Tibial artery (tissue), 4 donors: ENCODE results near the gene LRRC10B.

Source experiments
- DNase-seq, 2 donors: peaks; one replicate each; pipeline ENCODE4 v3.0.0-alpha.2; 2019
- H3K27ac ChIP-seq, 2 donors: fragments of 200-600 bp; sonication (generic) in 1 of 2; 1 replicate in 1 of 2; 2 replicates in 1 of 2; pipeline ENCODE4 v1.5.1; 2018 to 2019; ENCODE audit warnings: mild to moderate bottlenecking in 1 of 2
- H3K27me3 ChIP-seq, 2 donors: fragments of 200-600 bp; sonication (generic) in 1 of 2; one replicate each; pipeline versions ENCODE4 v1.5.1 to v1.6.0; 2016 to 2019
- H3K36me3 ChIP-seq, 3 donors: fragments of 200-600 bp; sonication (generic) in 2 of 3; one replicate each; pipeline ENCODE4 v1.5.1; 2016 to 2019; ENCODE audit warnings: mild to moderate bottlenecking in 2 of 3
- H3K4me1 ChIP-seq, 4 donors: fragments of 200-600 bp; sonication (generic) in 2 of 4; 1 replicate in 3 of 4; 2 replicates in 1 of 4; pipeline ENCODE4 v1.5.1; 2016 to 2019
- H3K4me3 ChIP-seq, 2 donors: fragments of 200-600 bp; sonication (generic) in 1 of 2; 1 replicate in 1 of 2; 2 replicates in 1 of 2; pipeline ENCODE4 v1.5.1; 2018 to 2019; ENCODE audit warnings: mild to moderate bottlenecking in 2 of 2
- H3K9me3 ChIP-seq, 3 donors: fragments of 200-600 bp; sonication (generic) in 1 of 3; one replicate each; pipeline ENCODE4 v1.5.1; 2016 to 2019
- CTCF ChIP-seq, 2 experiments: fragments of 200-600 bp in 1 of 2; fragments of 450-650 bp in 1 of 2; IDR thresholded peaks; one replicate each; pipeline ENCODE4 v1.5.1; 2017 to 2019; ENCODE audit warnings: antibody characterized with exemption in 2 of 2, mild to moderate bottlenecking in 1 of 2, moderate library complexity in 1 of 2
- intact Hi-C: fragments of 100-400 bp; cut with DNase I; formaldehyde crosslinking; loops from one replicate; pipeline ENCODE4 v1.15.0; 2023; ENCODE audit warnings: low total_unique reads

LRRC10B gene

DNA sequence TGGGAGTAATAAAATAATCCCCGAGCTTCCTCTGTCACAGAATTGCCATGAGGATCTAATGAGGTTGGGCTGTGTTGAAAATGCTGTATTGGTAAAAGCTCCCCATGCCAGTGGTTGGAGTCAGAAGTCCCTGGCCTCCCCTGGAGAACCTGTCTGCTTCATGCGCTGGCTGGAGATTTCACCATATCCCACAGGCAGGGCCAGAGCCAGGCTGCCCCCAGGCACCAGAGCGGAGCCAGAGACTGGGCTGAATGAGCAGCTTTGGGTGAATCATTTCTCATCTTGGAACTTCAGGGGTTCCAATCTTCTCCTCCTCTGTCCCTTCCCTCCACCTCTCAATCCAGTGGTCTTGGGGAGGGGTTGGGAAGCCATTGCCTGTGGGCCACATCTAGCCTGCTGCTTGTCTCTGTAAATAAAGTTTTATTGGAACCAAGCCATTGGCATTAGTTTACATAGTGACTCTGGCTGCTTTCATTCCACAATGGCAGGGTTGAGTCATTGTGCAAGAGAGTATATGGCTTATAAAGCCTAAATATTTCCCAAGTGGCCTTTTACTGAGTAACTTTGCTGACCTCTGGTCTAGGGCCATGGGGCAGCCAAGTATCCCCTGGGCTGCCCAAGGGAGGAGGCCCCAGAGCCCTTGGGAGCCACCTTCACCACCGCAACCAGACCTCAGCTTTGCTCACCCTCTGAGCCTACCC lies 35.2 kb downstream of the LRRC10B start:
- H3K27me3 ChIP-seq = peaks cover 0 to 74% of the 10 kb centered on the region in 2 donors
- no peaks in the 10 kb centered on the region for H3K36me3 ChIP-seq
- intact Hi-C loops = no loop called here
- H3K4me3 ChIP-seq = no peak overlapping the region
- peaks cover 0 to 5% (median 0%) of the 10 kb centered on the region in 4 donors for H3K4me1 ChIP-seq
- no peak for TF ChIP-seq CTCF (IDR thresholded peaks at IDR 0.05)
- no peaks in the 10 kb centered on the region for H3K9me3 ChIP-seq
- H3K27ac ChIP-seq = no peak overlapping the region
- DNase-seq = no peak

DNA sequence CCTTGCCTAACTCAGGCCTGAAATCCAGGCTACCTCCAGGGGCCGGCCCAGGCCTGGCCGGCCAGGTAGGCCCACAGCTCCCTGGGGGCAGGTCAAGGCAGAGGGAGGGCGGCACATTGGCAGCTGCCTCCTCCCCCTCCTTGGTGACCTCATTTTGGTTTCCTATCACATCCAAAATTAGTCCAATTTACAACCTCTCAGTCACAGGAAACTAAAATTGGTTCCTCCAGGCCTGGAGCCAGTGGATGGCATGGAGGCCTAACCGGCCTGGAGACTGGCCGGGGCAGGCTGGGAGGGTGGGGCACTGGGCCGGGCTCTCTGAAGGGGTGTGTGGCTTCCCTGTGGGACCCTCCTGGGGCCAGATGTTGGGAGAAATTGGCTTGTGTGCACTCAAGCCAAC lies 35.9 kb downstream of the LRRC10B start:
- Histone ChIP-seq H3K4me1 (peaks cover 0 to 5% (median 0%) of the 10 kb centered on the region in 4 donors), H3K27ac (no peak overlapping the region), H3K9me3 (no peaks in the 10 kb centered on the region), H3K27me3 (peaks cover 0 to 74% of the 10 kb centered on the region in 2 donors), H3K36me3 (no peaks in the 10 kb centered on the region), H3K4me3 (no peak overlapping the region)
- no peak for DNase-seq
- intact Hi-C loops = no loop called here
- no peak for TF ChIP-seq CTCF (IDR thresholded peaks at IDR 0.05)

- Histone ChIP-seq H3K4me1 (peaks cover 0 to 5% (median 0%) of the 10 kb centered on the region in 4 donors), H3K27me3 (peaks cover 0 to 75% of the 10 kb centered on the region in 2 donors), H3K9me3 (no peaks in the 10 kb centered on the region), H3K4me3 (no peak overlapping the region), H3K36me3 (no peaks in the 10 kb centered on the region), H3K27ac (no peak overlapping the region)
- DNase-seq = no peak
- intact Hi-C loops = no loop called here
- TF ChIP-seq CTCF (IDR thresholded peaks at IDR 0.05) = no peak
Measured at GRCh38 chr11:61545341-61545740, 36.8 kb downstream of the LRRC10B start.

DNA sequence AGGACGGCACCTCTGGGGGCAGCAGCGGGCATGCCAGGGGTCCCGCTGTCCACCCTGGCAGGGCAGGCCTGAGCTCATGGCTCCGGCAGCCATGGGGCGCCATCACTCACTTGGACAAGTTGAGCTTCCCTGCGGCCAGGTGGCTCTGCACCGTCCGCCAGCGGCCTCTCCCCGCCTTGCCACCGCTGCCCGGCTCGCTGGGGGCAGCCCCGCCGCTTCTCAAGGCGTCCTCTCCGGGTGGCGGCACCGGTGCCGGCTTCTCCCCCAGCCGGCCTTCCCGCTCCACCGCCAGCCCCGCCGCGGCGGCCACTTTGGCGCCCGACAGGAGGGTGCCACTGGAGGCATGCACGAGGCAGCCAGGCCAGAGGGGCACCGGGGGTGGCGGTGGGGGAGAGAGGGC lies 37.4 kb downstream of the LRRC10B start:
- Histone ChIP-seq H3K4me3 (no peak overlapping the region), H3K27ac (no peak overlapping the region), H3K4me1 (peaks cover 0 to 5% (median 0%) of the 10 kb centered on the region in 4 donors), H3K27me3 (peaks cover 0 to 75% of the 10 kb centered on the region in 2 donors), H3K36me3 (no peaks in the 10 kb centered on the region), H3K9me3 (no peaks in the 10 kb centered on the region)
- no peak for DNase-seq
- intact Hi-C loops = no loop called here
- no peak for TF ChIP-seq CTCF (IDR thresholded peaks at IDR 0.05)

GRCh38 chr11:61546663-61547062 lies 38.1 kb downstream of the LRRC10B start:
- intact Hi-C loops = no loop called here
- Histone ChIP-seq H3K27me3 (peaks cover 0 to 75% of the 10 kb centered on the region in 2 donors), H3K9me3 (no peaks in the 10 kb centered on the region), H3K4me1 (peaks cover 0 to 6% (median 2%) of the 10 kb centered on the region in 4 donors), H3K27ac (no peak overlapping the region), H3K4me3 (no peak overlapping the region), H3K36me3 (no peaks in the 10 kb centered on the region)
- DNase-seq = no peak
- TF ChIP-seq CTCF (IDR thresholded peaks at IDR 0.05) = no peak
